SH-SY5Y (cell line): ENCODE results near the gene CTAGE1.

Source experiments
- GATA2 ChIP-seq: IDR thresholded peaks from 2 replicates; pipeline ENCODE4 v1.6.1; 2011; ENCODE audit warnings: mild to moderate bottlenecking, low read depth, low read length
- GATA3 ChIP-seq: IDR thresholded peaks from 2 replicates; pipeline ENCODE4 v1.6.1; 2011; ENCODE audit warnings: low read depth, mild to moderate bottlenecking, low read length, moderate library complexity

DNA sequence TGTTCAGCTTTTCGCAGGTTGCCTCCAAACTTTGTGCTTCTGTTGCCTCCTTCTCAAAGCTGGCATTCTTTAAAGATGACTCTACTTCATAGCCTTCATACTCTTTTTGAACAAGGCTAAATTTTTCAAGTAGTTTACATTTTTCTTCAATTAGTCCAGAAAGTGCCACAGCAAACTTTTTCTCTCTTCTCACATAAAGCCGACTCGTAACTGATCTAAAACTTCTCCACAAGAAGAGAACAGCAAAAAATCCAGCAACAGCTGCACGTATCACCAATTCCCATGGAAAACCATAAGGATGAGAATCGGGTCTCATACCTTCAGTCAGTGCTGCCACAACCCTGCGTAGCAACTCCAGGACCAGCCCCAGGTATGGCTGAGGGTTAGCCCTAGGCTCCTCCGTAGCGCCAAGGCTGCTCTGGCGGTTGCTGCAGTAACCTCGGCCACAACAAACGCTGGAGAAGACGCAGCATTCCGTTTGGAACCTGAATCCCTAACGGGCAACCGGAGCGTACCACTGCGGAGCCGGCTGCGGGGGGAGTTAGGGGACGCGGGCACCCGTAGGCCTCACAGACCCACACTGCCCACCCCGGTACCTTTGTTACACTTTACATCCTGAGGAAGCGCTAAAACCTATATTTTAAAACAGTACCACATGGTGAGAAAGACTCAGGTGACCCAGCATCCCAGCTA, at the start of gene CTAGE1:
- TF ChIP-seq GATA3 (no peak), GATA2 (no peak)
